Measurements from ENCODE around the gene RHBDL3. TPM values are rescaled to one million over a fixed set of nuclear protein-coding genes. Genes with fewer than 3 reads are reported as not detected.

The RHBDL3 gene, protein sequence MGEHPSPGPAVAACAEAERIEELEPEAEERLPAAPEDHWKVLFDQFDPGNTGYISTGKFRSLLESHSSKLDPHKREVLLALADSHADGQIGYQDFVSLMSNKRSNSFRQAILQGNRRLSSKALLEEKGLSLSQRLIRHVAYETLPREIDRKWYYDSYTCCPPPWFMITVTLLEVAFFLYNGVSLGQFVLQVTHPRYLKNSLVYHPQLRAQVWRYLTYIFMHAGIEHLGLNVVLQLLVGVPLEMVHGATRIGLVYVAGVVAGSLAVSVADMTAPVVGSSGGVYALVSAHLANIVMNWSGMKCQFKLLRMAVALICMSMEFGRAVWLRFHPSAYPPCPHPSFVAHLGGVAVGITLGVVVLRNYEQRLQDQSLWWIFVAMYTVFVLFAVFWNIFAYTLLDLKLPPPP
- total RNA-seq: 0.41 TPM
- long read RNA-seq, partial matches to known transcripts: 0 of 1 reads
- long read RNA-seq, other reads (novel, unspliced or antisense): 1 of 1 reads

GRCh38 chr17:32265192-32265923, at the start of gene RHBDL3:
RHBDL3 (plus strand) TSS chr17:32265832; CDS start chr17:32266190, 358 bp downstream.
- Histone ChIP-seq H3K4me3 (peak within 1 kb of the TSS; percentile 57), H3K36me3 (no peaks in the 10 kb centered on the region), H3K27ac (no peak within 1 kb of the TSS), H3K4me1 (peaks cover 12% of the 10 kb centered on the region), H3K27me3 (peaks cover 34% of the 10 kb centered on the region), H3K9me3 (no peaks in the 10 kb centered on the region)
- intact Hi-C loops (cut with DNase I): no loop called here
- DNase-seq (no peak), ATAC-seq (peak; percentile 46)
- TF ChIP-seq CTCF (IDR thresholded peaks at IDR 0.05): no peak

- DNase-seq: no peak
- intact Hi-C loops (cut with DNase I): no loop called here
- H3K27me3 ChIP-seq: no peaks in the 10 kb centered on the region
- ATAC-seq: no peak
- no peak overlapping the region for H3K4me3 ChIP-seq
- H3K27ac ChIP-seq: no peak overlapping the region
- H3K9me3 ChIP-seq: no peaks in the 10 kb centered on the region
- H3K36me3 ChIP-seq: peaks cover 14% of the 10 kb centered on the region
- H3K4me1 ChIP-seq: no peaks in the 10 kb centered on the region
- no peak for TF ChIP-seq CTCF (IDR thresholded peaks at IDR 0.05)
Measured at GRCh38 chr17:32222621-32223020, 43.0 kb upstream of the RHBDL3 start.

DNA sequence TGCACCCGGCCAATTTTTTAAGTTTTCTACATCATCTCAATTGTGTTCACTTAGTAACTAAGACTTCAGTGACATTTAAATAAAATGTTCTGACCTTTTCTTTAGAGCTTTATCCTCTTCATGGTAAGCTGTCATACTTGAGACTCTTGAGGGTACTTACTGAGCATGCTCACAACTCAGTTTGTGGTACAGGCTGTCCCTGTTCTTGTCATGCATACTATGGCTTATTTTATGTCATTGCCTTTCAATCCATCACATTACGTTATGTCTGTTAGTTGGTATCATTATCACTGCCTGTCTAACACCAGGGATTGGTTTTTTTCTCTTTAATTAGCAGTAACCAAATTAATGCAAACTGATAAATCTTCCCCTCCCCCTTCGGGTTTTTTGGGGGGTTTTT, 41.9 kb upstream of the RHBDL3 start:
- no peaks in the 10 kb centered on the region for H3K4me1 ChIP-seq

DNA sequence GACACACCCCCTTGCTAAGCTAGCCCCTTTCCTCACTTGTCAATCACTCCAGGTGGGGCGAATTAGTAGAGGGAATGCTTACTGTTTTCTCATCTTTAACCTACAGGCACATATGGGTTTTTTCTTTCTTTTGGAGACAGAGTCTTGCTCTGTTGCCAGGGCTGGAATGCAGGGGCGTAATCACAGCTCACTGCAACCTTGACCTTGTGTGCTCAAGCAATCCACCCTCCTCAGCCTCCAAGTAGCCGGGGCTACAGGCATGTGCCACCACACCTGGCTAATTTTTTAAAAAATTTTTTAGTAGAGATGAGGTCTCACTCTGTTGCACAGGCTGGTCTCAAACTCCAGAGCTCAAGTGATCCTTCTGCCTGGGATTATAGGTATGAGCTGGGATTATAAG, 38.7 kb upstream of the RHBDL3 start:
- H3K9me3 ChIP-seq: no peaks in the 10 kb centered on the region
- DNase-seq (no peak), ATAC-seq (no peak)
- no peak for TF ChIP-seq CTCF (IDR thresholded peaks at IDR 0.05)
- no peak overlapping the region for H3K4me3 ChIP-seq
- H3K27me3 ChIP-seq: no peaks in the 10 kb centered on the region
- intact Hi-C loops (cut with DNase I): no loop called here
- H3K27ac ChIP-seq: no peak overlapping the region
- H3K36me3 ChIP-seq: peaks cover 17% of the 10 kb centered on the region
- no peaks in the 10 kb centered on the region for H3K4me1 ChIP-seq

More for the DNA sequence above, 41.9 kb upstream of the RHBDL3 start:
- DNase-seq: no peak
- no peaks in the 10 kb centered on the region for H3K9me3 ChIP-seq
- no peak overlapping the region for H3K27ac ChIP-seq
- H3K36me3 ChIP-seq: peaks cover 17% of the 10 kb centered on the region
- no peak for TF ChIP-seq CTCF (IDR thresholded peaks at IDR 0.05)
- ATAC-seq: no peak
- no peaks in the 10 kb centered on the region for H3K27me3 ChIP-seq
- no peak overlapping the region for H3K4me3 ChIP-seq
- intact Hi-C loops (cut with DNase I): no loop called here

- no peaks in the 10 kb centered on the region for H3K4me1 ChIP-seq
- TF ChIP-seq CTCF (IDR thresholded peaks at IDR 0.05): no peak
- no peak overlapping the region for H3K4me3 ChIP-seq
- H3K27me3 ChIP-seq: no peaks in the 10 kb centered on the region
- ATAC-seq (no peak), DNase-seq (no peak)
- H3K36me3 ChIP-seq: peaks cover 17% of the 10 kb centered on the region
- H3K27ac ChIP-seq: no peak overlapping the region
- no peaks in the 10 kb centered on the region for H3K9me3 ChIP-seq
- intact Hi-C loops (cut with DNase I): no loop called here
Measured at GRCh38 chr17:32227910-32228309, 37.7 kb upstream of the RHBDL3 start.
